ENCODE results near the gene CTIF. TPM values are rescaled to one million over a fixed set of nuclear protein-coding genes. Genes with fewer than 3 reads are reported as not detected.

Gene CTIF
- total and polyA plus RNA-seq, 11 donors, result 21.2 to 93.0 (median 68.0) TPM

GRCh38 chr18:48678237-48679115 is 139.6 kb downstream of the CTIF start:
- Histone ChIP-seq H3K27me3 (no peaks in the 10 kb centered on the region), H3K9me3 (no peaks in the 10 kb centered on the region), H3K4me3 (no peak overlapping the region), H3K36me3 (no peaks in the 10 kb centered on the region), H3K4me1 (peaks cover 8 to 87% (median 68%) of the 10 kb centered on the region in 12 donors), H3K27ac (peak overlapping the region in 9 of 12 donors; percentile 0 to 94 (median 40))
- WGBS, 4 donors, result 69 to 77% (median 74%) methylated on average over 16 of the region's 16 CpGs
- DNase-seq (no peak), ATAC-seq (no peak)
- intact Hi-C loops (cut with DNase I), result loop anchor here (2.0 to 10.0 kb wide), 24 partner anchors 69 to 1184 kb away; partner anchors contain the start of genes RPL17 (in 1 of the 10) and SMAD7 (in 1 of the 10)
- no peak for TF ChIP-seq POLR2A (IDR thresholded peaks at IDR 0.05)
- no peak for TF ChIP-seq CTCF (IDR thresholded peaks at IDR 0.05)

- Histone ChIP-seq H3K27me3 (no peaks in the 10 kb centered on the region), H3K27ac (peak overlapping the region in 10 of 12 donors; percentile 68 to 94 (median 86)), H3K4me3 (no peak overlapping the region), H3K9me3 (no peaks in the 10 kb centered on the region), H3K4me1 (peaks cover 8 to 79% (median 64%) of the 10 kb centered on the region in 12 donors), H3K36me3 (no peaks in the 10 kb centered on the region)
- DNase-seq, result no peak
- TF ChIP-seq CTCF (IDR thresholded peaks at IDR 0.05) (no peak), POLR2A (IDR thresholded peaks at IDR 0.05) (no peak)
- 77 to 88% (median 81%) methylated on average over 3 of the region's 3 CpGs for WGBS, 4 donors
- intact Hi-C loops (cut with DNase I), result loop anchor here (2.0 to 10.0 kb wide), 24 partner anchors 68 to 1183 kb away; partner anchors contain the start of genes RPL17 (in 1 of the 10) and SMAD7 (in 1 of the 10)
- no peak for ATAC-seq
These were observed 140.4 kb downstream of the CTIF start for GRCh38 chr18:48679236-48679635.

- H3K27ac ChIP-seq, result peak overlapping the region; percentile 56 to 94 (median 86)
- H3K9me3 ChIP-seq, result no peaks in the 10 kb centered on the region
- peaks cover 8 to 75% (median 58%) of the 10 kb centered on the region in 12 donors for H3K4me1 ChIP-seq
- H3K36me3 ChIP-seq, result no peaks in the 10 kb centered on the region
- WGBS, 4 donors, result 21 to 56% (median 49%) methylated on average over 18 to 23 of the region's 23 CpGs
- H3K27me3 ChIP-seq, result no peaks in the 10 kb centered on the region
- intact Hi-C loops (cut with DNase I), result loop anchor here in 5 of 10 donors (1.0 to 10.0 kb wide), 8 partner anchors 29 to 272 kb away; no protein-coding TSS in a partner anchor
- H3K4me3 ChIP-seq, result no peak overlapping the region
- DNase-seq (peak; percentile 88 to 92 (median 91)), ATAC-seq (peak; percentile 89 to 95 (median 90))
- no peak for TF ChIP-seq POLR2A (IDR thresholded peaks at IDR 0.05)
- TF ChIP-seq CTCF (IDR thresholded peaks at IDR 0.05), result peak in 8 of 12 donors; percentile 17 to 56 (median 34)
These were observed 141.8 kb downstream of the CTIF start for GRCh38 chr18:48680339-48681250.

Measured in heart left ventricle (tissue), 16 donors.